ENCODE data around the gene VSTM2L.
"Not testable (repeated sequence)": the region's sequence is repeated elsewhere in the genome, so short reads cannot be mapped to it uniquely, and the experiment has no call there.

VSTM2L gene

GRCh38 chr20:37902504-37903313, at the start of gene VSTM2L:
TSS of gene VSTM2L (plus strand) at chr20:37903127. CDS start at chr20:37903351, 224 bp downstream.
- FAIRE-seq (no peak), DNase-seq (ENCODE audit: low spot score) (no peak)

- FAIRE-seq (no peak), DNase-seq (ENCODE audit: low spot score) (no peak)
Observed at GRCh38 chr20:37853823-37854375, 49.0 kb upstream of the VSTM2L start.

- FAIRE-seq; DNase-seq (ENCODE audit: low spot score): not testable (repeated sequence)
Observed at GRCh38 chr20:37856034-37856433, 46.9 kb upstream of the VSTM2L start.

- FAIRE-seq, result no peak
Observed at GRCh38 chr20:37856932-37857660, 45.8 kb upstream of the VSTM2L start.

GRCh38 chr20:37859406-37860171, 43.3 kb upstream of the VSTM2L start:
- FAIRE-seq (no peak), DNase-seq (ENCODE audit: low spot score) (no peak)

More at GRCh38 chr20:37856932-37857660, 45.8 kb upstream of the VSTM2L start:
- no peak for DNase-seq (ENCODE audit: low spot score)

- no peak for DNase-seq (ENCODE audit: low spot score)
- FAIRE-seq, result no peak
Observed at GRCh38 chr20:37863289-37863688, 39.6 kb upstream of the VSTM2L start.

- DNase-seq (ENCODE audit: low spot score) (no peak), FAIRE-seq (no peak)
Observed at GRCh38 chr20:37864298-37864697, 38.6 kb upstream of the VSTM2L start.

- DNase-seq (ENCODE audit: low spot score), result no peak
- FAIRE-seq, result no peak
Observed at GRCh38 chr20:37866051-37866450, 36.9 kb upstream of the VSTM2L start.

- DNase-seq (ENCODE audit: low spot score) (no peak), FAIRE-seq (no peak)
Observed at GRCh38 chr20:37867289-37868195, 35.4 kb upstream of the VSTM2L start.

- FAIRE-seq (no peak), DNase-seq (ENCODE audit: low spot score) (no peak)
Observed at GRCh38 chr20:37868851-37869333, 34.0 kb upstream of the VSTM2L start.

- no peak for FAIRE-seq
- DNase-seq (ENCODE audit: low spot score), result no peak
Observed at GRCh38 chr20:37869334-37869861, 33.5 kb upstream of the VSTM2L start.

GRCh38 chr20:37870294-37870693, 32.6 kb upstream of the VSTM2L start:
- DNase-seq (ENCODE audit: low spot score) (no peak), FAIRE-seq (no peak)

GRCh38 chr20:37871751-37872150, 31.2 kb upstream of the VSTM2L start:
- DNase-seq (ENCODE audit: low spot score), result no peak
- no peak for FAIRE-seq

- no peak for FAIRE-seq
- no peak for DNase-seq (ENCODE audit: low spot score)
Observed at GRCh38 chr20:37872161-37872560, 30.8 kb upstream of the VSTM2L start.

GRCh38 chr20:37873884-37874283, 29.0 kb upstream of the VSTM2L start:
- FAIRE-seq, result no peak
- no peak for DNase-seq (ENCODE audit: low spot score)

- DNase-seq (ENCODE audit: low spot score) (no peak), FAIRE-seq (no peak)
Observed at GRCh38 chr20:37875460-37876175, 27.3 kb upstream of the VSTM2L start.

- DNase-seq (ENCODE audit: low spot score) (no peak), FAIRE-seq (no peak)
Observed at GRCh38 chr20:37876863-37877262, 26.1 kb upstream of the VSTM2L start.

- DNase-seq (ENCODE audit: low spot score) (no peak), FAIRE-seq (no peak)
Observed at GRCh38 chr20:37877832-37878772, 24.8 kb upstream of the VSTM2L start.
